ENCODE results near the gene TMEM150C.
"Not testable (repeated sequence)": the region's sequence is repeated elsewhere in the genome, so short reads cannot be mapped to it uniquely, and the experiment has no call there.

Gene TMEM150C

GRCh38 chr4:82569076-82569475, 7.3 kb upstream of the TMEM150C start:
- no peak for FAIRE-seq
- no peak for DNase-seq (ENCODE audit: low spot score)

- DNase-seq (ENCODE audit: low spot score) (no peak), FAIRE-seq (no peak)
These were observed 5.7 kb upstream of the TMEM150C start for GRCh38 chr4:82567444-82567843.

GRCh38 chr4:82562564-82562854, 721 bp upstream of the TMEM150C start:
- FAIRE-seq = no peak
- DNase-seq (ENCODE audit: low spot score) = no peak

- FAIRE-seq (no peak), DNase-seq (ENCODE audit: low spot score) (no peak)
These were observed 669 bp downstream of the TMEM150C start for GRCh38 chr4:82560853-82561785.

- FAIRE-seq (no peak), DNase-seq (ENCODE audit: low spot score) (no peak)
These were observed 2.1 kb downstream of the TMEM150C start for GRCh38 chr4:82559735-82560120.

GRCh38 chr4:82559090-82559734, 2.6 kb downstream of the TMEM150C start:
- not testable (repeated sequence) for FAIRE-seq; DNase-seq (ENCODE audit: low spot score)

GRCh38 chr4:82555276-82555675, 6.5 kb downstream of the TMEM150C start:
- no peak for FAIRE-seq

GRCh38 chr4:82553020-82553419, 8.8 kb downstream of the TMEM150C start:
- no peak for DNase-seq (ENCODE audit: low spot score)
- FAIRE-seq = no peak

More at GRCh38 chr4:82555276-82555675, 6.5 kb downstream of the TMEM150C start:
- DNase-seq (ENCODE audit: low spot score) = no peak

GRCh38 chr4:82551734-82552133, 10.1 kb downstream of the TMEM150C start:
- DNase-seq (ENCODE audit: low spot score) = no peak
- FAIRE-seq = no peak

GRCh38 chr4:82547850-82548249, 13.9 kb downstream of the TMEM150C start:
- not testable (repeated sequence) for FAIRE-seq; DNase-seq (ENCODE audit: low spot score)

GRCh38 chr4:82543131-82543530, 18.7 kb downstream of the TMEM150C start:
- FAIRE-seq (no peak), DNase-seq (ENCODE audit: low spot score) (no peak)

- DNase-seq (ENCODE audit: low spot score) (no peak), FAIRE-seq (no peak)
These were observed 19.1 kb downstream of the TMEM150C start for GRCh38 chr4:82542642-82543041.

GRCh38 chr4:82529322-82529721, 32.5 kb downstream of the TMEM150C start:
- DNase-seq (ENCODE audit: low spot score) = no peak
- FAIRE-seq = no peak

GRCh38 chr4:82528868-82529267, 32.9 kb downstream of the TMEM150C start:
- FAIRE-seq (no peak), DNase-seq (ENCODE audit: low spot score) (no peak)

- no peak for FAIRE-seq
- DNase-seq (ENCODE audit: low spot score) = no peak
These were observed 33.7 kb downstream of the TMEM150C start for GRCh38 chr4:82528074-82528473.

- FAIRE-seq (no peak), DNase-seq (ENCODE audit: low spot score) (no peak)
These were observed 36.4 kb downstream of the TMEM150C start for GRCh38 chr4:82525307-82525911.

- no peak for DNase-seq (ENCODE audit: low spot score)
- FAIRE-seq = no peak
These were observed 37.1 kb downstream of the TMEM150C start for GRCh38 chr4:82524570-82525152.

- FAIRE-seq (no peak), DNase-seq (ENCODE audit: low spot score) (no peak)
These were observed 38.6 kb downstream of the TMEM150C start for GRCh38 chr4:82523179-82523578.

GRCh38 chr4:82522472-82522871, 39.3 kb downstream of the TMEM150C start:
- no peak for FAIRE-seq
- DNase-seq (ENCODE audit: low spot score) = no peak

- no peak for FAIRE-seq
- no peak for DNase-seq (ENCODE audit: low spot score)
These were observed 40.5 kb downstream of the TMEM150C start for GRCh38 chr4:82521283-82521682.

GRCh38 chr4:82519776-82520175, 42.0 kb downstream of the TMEM150C start:
- FAIRE-seq (no peak), DNase-seq (ENCODE audit: low spot score) (no peak)

- FAIRE-seq = no peak
- DNase-seq (ENCODE audit: low spot score) = no peak
These were observed 42.7 kb downstream of the TMEM150C start for GRCh38 chr4:82519072-82519471.
